HG03064 (cell line): ENCODE data around the gene TECR.
"Not testable (repeated sequence)": the region's sequence is repeated elsewhere in the genome, so short reads cannot be mapped to it uniquely, and the experiment has no call there.

Experiments used
- ATAC-seq: cut with Tn5 transposase; IDR thresholded peaks from one replicate; pipeline ENCODE4 v1.9.1; 2021; ENCODE audit warnings: low read depth; ENCODE audit not compliant: unreplicated experiment

The TECR gene

DNA sequence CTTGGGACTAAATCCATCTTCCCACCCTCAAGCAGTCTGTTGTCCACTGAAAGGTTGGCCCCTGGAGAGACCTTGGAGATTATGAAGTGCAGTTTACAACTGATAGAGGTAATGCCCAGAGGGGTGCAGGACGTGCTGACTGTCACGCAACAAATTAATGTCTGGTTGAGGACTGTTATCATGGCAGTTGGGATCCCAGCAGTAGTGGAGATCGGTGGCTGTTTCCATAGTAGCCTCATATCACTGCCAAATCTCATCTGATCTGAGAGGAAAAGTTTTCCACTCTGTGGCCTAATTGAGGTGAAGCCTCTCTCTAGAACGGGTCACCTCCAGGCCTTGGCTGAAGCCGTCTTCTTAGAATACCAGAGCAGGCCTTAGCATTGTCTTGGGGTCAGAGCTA is 4.1 kb downstream of the TECR start:
- no peak for ATAC-seq

DNA sequence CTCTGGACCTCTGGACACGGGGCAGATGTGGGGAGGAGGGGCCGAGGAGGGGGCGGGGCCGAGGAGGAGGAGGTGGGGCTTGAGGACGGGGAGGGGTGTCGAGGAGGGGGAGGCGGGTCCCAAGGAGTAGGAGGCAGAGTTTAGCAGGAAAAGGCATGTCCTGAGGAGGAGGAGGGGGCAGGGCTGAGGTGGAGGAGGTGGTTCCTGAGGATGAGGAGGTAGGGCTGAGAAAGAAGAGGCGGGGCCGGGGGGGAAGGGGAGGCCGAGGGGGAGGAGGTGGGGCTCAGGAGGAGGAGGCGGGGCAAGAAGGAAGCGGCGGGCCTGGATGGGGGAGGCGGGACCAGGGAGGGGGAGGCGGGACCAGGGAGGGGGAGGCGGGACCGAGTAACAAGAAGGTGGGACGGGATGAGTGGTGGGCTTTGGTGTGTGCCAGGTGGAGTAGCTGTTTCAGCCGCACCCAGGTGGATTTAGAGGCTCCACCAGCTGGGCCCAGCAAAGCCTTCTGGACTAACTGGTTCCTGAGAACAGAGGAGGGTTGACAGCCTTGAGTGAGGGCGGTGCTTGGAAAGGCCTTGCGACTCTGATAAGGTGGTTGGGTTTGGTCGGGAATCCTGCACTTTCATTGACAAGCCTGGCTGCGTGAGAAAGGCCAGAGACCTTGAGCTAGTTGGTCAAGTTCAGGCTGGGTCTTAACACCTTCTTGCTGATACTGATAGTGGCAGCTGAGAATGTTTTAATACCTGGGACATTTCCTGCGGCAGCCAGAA is 7.7 kb downstream of the TECR start:
- no peak for ATAC-seq

DNA sequence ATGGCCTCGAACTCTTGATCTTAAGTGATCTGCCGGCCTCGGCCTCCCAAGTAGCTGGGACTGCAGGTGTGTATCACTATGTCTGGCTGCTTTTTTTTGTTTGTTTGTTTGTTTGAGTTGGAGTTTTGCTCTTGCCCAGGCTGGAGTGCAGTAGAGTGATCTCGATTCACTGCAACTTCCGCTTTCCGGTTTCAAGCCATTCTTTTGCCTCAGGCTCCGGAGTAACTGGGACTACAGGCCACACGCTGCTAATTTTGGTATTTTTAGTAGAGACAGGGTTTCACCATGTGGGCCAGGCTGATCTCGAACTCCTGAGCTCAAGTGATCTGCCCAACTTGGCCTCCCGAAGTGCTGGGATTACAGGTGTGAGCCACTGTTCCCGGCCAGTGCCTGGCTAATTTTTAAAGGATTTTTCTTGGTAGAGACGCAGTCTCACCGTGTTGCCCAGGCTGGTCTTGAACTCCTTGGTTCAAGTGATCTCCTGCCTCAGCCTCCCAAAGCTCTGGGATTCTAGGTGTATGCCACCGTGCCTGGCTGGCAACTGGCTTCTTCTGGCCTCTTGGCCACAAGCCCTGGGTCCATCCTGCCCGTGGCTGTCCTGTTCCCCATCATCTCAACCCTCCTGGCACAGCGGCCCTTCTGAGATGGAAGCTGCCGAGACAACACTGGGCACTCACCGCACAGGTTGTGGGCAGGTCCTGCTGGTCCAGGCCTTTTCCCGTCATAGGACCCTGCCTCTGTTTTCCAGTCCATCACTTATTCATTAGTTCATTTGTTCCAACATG is 11.5 kb downstream of the TECR start:
- no peak for ATAC-seq

DNA sequence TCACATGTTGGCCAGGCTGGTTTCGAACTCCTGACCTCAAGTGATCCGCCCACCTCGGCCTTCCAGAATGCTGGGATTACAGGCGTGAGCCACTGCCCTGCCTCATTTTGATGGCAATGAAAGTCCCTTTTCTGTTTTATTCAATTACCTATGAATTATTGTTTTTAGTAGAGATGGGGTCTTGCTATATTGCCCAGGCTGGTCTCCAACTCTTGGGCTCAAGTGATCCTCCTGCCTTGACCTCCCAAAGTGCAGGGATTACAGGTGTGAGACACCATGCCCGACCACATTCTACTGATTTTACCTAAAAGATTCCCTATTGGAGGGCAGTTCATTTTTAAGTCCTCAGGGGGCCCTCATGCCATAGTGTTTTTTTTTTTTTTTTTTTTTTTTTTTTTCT is 12.6 kb downstream of the TECR start:
- not testable (repeated sequence) for ATAC-seq

DNA sequence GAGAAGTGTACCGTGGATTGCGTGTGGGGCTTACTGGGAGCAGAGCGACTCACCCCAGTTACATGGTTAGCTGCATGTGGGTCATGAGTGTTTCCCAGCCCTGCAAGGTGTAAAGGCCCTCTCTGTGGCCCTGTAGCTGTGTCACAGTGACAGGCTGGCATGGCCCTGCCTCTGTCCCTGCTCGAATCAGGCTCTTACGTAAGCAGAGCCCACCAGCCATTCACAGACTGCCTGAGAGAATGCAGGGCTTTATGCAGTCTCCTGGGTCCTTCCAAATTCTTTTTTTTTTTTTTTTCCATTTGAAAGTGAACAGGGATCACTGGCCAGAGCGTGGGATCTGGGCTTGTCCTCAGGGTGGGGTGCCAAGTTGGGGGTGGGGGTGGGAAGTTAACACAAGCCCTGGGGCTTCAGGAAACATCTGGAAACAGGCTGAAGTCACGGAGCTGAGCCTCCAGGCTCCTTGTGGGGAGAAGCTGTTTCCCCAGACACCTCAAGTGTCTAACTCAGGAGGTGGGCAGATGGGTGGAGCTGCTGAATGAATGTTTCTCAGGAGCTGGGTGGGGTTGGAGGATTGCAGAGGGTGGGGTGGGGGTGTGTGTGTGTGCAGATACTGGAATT is 13.4 kb downstream of the TECR start:
- ATAC-seq, result no peak

DNA sequence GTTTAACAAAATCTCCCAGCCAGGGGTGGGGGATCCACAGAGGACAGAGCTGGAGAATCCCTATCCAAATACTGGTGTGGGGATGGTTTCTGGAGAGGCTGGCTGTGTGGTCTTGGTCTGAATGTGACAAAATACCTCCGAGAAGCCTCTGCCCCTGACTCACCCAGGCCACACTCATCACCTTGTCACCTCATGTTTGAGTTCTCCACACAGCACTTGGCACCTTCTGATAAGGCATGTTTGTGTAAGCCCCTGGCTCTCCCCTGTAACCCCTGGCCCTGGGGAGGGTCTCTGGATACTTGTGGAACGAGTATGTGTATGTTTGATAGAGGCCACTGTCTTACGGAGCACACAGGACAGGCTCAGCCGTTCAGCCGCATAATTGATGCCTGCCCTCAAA is 14.7 kb downstream of the TECR start:
- no peak for ATAC-seq

DNA sequence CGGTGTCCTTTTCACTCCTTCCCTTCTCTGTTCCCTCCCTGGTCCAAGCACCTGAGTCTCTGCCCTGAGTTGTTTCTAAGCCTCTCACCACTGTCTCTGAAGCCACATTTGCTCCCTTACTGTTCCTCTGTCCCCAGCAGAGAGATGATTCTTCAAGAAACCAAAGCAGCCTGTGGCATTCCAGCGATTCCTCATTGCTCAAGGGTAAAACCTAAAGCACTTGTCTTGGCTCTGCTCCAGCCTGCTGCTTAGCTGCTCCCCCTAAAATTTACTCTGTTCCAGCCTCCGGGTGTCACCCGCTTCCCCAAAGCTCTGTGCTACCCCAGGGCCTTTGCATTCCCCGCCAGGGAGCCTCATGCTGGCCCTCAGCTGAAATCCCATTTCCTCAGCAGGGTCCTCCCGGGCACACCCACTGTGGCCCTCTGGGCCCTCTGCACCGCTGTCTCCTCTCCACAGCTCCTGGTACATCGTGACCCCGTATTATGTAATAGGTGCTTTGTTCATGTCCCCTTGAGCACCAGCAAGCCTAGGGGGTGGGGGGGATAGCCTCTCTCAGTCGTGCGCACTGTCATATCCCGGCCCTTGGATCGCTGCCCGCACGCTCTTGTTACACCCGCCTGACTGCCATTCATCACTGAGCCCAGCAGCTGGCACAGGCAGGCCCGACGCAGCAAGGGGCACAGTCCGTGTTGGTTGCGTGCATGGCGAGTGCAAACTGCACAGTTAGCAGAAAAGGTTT is 15.8 kb downstream of the TECR start:
- no peak for ATAC-seq

DNA sequence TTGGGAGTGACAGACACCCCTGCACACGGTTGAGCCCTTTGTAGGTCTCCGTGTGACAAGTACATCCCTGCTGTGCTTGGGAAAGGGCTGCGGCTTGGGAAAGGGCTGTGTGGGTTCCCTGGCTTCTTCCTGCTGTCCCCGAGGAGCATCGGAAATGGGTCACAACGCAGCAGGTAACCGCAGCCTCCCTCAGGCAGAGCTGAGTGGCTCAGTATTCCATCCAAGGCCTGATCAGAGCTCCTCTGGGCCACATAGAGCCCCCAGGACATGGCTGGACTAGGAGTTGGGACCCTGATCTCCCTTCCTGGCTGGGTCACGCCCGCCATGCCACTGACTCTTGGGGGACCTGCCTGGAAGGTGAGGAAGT is 16.3 kb downstream of the TECR start:
- ATAC-seq, result no peak

DNA sequence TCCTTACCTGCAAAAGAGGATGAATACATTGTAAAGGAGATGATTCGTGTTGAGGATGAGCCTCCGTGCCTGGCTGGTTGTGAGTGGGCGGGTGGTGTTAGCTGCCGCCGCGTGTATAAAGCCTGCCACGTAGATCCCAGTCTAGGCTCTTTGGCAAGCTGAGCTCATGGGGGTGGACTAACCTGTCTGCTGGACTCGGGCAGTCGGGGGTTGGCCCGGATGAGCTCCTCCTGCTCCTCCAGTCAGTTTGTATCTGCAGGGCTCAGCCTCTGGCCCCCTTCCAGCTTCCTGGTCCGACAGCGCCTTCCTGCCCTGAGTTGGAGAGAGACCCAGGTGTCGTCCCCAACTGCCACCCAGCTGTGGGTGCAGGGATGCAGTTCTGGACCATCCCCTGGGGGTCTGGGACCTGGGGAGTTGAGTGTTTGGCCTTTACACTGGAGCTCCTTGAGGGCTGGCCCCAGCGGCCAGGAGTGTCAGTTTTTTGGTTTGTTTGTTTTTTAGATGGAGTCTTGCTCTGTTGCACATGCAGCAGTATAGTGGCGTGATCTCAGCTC is 20.9 kb downstream of the TECR start:
- ATAC-seq, result no peak

DNA sequence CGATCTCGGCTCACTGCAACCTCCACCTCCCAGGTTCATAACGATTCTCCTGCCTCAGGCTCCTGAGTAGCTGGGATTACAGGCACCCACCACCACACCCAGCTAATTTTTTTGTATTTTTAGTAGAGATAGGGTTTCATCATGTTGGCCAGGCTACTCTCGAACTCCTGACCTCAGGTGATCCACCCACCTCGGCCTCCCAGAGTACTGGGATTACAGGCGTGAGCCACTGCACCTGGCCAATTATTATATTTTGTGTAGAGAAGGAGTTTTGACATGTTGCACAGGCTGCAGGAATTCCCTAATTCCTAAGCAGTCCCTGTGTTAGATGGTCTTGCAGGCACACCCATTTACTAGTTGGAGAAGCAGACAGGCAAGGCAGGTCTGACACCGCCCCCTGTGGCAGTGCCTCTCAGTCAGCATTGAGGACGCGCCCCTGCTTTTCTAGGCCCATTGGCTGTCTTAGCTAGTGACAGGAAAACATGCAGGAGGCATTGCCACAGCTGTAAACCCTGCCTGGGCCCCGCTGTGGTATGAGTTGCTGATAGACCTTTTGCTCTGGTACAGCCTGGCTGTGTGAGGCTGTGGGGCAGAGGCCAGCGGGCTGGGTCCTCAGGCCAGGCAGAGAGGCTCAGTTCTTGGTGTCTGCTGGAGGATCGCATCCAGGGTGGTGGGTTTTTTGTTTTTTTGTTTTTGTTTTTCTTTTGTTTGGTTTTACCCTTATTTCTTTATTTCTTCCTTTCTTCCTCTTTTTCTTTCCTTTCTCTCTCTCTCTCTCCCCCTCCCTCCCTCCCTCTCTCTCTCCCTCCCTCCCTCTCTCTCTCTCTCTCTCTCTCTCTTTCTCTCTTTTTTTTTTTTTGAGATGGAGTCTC is 22.0 kb downstream of the TECR start:
- ATAC-seq, result not testable (repeated sequence)

DNA sequence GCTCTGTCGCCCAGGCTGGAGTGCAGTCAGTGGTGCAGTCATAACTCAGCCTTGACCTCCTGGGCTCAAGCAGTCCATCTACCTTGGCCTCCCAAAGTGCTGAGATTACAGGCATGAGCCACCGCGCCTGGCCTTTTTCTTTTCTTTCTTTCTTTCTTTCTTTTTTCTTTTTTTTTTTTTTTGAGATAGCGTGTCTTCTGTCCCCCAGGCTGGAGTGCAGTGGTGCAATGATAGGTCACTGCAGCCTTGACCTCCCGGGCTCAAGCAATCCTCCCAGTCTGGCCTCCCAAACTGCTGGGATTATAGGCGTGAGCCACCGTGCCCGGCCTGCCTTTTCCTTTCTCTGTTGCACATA is 22.6 kb downstream of the TECR start:
- not testable (repeated sequence) for ATAC-seq

DNA sequence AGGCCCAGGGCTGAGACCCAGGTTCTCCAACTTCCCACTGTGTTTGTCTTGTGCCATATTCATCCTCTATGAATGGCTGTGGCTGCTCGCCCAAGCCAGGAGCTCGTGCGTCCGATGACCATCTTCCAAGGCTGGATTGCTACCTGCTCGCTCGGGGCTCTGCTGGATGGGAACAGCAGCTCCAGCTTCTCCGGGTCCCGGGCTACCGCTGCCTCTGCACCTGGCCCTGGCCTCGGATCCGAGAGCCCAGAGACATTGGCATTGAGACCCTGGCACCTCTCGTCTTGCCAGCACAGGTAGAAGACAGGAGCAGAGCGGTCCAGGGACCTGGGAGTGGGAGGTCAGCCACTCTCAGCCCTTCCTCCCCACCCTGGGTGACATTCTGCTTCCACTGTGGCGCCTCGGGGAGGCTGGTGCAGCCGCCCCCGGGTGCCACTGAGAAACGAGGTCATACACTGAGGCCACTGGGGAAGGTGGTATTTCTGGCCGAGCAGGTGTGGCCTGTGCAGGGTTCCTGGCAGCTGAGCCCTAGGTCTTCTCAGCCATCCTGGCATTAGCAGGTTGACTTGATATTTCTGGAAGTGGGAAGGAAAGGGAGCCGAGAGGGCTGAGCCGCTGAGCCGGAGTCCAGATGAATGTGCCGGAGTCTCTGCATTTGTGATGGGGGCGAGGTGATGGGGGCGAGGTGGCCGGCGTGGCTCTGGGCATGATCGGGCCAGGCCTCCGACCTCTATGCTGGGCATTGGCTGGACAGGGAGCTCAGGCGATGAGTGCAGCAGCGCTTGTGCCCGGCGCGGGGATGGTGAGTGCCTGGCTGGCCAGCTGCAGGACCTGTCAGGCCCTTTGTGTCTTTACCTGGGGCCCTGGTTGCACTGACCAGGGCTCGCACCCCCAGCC is 23.9 kb downstream of the TECR start:
- no peak for ATAC-seq

DNA sequence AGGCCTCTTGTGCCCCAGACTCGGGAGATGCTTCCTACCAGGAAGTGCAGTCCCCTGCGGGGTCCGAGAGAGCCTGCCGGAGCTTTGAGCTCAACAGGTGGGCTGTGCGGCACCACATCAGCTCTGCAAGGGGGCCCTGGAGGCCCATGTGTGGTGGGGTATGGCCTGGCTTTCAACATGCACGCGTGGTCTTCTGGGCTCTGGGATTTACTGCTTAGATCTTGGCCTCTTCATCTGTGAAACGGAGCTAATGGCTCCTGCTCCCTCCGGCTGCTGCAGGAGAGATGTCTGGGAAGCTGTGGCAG is 24.5 kb downstream of the TECR start:
- ATAC-seq, result no peak

DNA sequence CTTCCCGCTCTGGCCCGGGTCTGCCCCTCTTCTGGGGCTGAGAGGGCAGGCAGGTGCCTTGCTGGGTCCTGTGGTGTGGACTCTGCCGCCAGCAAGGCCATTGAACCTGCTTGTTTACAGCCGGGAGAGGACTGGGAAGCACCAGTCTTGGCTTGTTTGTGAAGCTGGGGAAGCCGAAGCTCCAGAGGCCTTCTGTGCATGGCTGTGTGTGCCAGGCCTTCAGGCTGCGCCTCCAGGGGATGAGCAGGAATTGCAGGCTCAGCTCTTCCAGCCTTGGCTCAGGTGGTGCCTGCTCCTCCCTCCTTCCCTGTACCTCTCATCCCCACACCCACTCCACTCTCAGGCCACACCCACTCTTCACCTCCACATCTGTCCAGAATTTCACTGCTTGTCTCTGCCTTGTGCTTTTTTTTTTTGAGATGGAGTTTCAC is 25.0 kb downstream of the TECR start:
- ATAC-seq, result no peak

DNA sequence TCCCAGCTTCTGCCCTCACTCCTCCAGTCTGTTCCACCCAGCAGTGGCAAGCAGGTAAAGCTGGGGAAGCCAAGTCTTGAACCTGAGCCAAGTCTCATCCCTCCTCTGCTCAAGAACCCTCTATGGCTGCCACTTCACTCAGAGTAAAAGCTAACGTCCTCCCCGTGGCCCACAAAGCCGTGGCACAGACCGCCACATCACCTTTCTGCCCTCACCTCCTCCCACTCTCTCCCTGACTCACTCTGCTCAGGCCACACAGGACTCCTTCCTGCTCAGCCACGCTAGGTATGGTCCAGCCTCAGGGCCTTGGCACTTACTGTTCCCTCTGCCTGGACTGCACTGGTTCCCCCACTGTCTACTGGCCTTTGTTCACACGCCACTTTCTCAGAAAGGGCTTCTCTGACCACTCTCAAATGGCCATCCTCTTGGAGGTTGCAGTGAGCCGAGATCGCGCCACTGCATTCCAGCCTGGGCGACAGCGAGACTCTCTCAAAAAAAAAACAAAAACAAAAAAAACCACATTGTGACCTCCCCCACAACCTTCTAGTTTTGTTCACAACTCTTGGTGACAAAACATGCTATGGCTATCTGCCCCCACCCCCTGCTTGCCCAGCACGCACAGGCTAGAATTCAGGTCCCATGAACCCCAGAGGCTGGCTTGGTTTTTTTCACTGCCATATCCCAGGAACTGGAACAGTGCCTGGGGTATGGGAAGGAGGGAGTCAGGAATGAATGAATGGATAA is 26.7 kb downstream of the TECR start:
- ATAC-seq, result no peak

DNA sequence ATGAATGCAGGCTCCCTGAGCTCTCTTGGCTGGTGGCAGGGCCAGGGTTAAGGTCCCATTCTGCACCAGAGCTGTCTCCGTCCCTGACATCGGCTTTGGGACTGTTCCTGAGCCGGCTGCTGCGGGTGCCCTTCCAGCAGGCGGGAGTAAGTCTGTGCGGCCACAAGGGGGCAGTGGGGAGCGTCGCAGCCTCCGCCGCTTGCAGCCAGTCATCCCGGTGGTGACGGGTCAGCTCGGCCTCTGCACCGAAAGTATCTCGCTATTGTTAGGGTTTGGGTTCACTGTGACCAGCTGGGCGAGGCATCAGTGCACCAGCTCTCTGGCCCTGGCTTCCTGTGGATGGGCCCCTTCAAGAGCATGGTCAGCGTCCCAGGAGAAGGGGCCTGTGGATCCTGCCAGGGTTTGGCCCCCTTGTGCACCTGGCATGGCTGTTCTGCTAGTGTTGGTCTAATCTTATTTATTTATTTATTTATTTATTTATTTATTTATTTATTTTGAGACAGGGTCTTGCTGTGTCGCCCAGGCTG is 27.3 kb downstream of the TECR start:
- no peak for ATAC-seq

DNA sequence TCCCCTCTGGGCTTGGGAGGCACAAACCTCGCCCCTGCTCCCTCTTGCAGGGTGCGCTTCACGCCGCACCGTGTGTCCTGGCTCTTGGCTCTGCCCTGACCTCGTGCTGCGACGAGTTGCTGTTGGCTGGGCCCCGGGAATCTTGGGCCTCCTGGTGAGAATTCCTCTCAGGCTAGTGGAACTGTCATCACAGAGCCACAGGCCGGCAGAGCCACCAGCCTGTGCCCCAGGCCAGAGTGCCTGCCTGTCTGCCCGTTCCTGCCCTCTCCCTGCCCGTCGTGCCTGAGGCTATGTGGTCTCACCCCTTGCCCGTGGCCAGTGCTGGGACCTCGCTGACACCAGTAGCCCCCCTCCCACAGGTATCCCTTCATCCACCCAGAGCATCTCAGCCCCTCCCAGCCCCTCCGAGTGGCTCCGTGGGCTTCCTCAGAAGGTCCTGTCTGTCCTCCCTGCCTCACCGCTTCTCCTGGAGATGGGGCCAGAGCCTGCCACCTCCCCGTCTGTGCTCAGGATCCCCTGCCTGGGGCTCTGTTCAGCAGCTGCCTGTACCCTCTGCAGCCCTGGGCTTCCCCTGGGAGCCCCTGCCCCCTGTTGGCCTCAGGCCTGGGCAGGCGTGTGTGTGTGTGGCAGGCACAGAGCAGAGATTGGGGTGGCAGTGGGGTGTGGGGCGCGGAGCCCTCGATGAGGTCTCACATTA is 29.1 kb downstream of the TECR start:
- no peak for ATAC-seq
